DMS53 (cell line): ENCODE results near the gene ZNF441.
A peak's percentile ranks its signal among the peaks of the same experiment; 100 is the strongest.
"Not testable (repeated sequence)": the region's sequence is repeated elsewhere in the genome, so short reads cannot be mapped to it uniquely, and the experiment has no call there.

Source experiments
- DNase-seq: peaks from one replicate; lab custom pipeline; 2025; lab: John Stamatoyannopoulos, UW

The ZNF441 gene

DNA sequence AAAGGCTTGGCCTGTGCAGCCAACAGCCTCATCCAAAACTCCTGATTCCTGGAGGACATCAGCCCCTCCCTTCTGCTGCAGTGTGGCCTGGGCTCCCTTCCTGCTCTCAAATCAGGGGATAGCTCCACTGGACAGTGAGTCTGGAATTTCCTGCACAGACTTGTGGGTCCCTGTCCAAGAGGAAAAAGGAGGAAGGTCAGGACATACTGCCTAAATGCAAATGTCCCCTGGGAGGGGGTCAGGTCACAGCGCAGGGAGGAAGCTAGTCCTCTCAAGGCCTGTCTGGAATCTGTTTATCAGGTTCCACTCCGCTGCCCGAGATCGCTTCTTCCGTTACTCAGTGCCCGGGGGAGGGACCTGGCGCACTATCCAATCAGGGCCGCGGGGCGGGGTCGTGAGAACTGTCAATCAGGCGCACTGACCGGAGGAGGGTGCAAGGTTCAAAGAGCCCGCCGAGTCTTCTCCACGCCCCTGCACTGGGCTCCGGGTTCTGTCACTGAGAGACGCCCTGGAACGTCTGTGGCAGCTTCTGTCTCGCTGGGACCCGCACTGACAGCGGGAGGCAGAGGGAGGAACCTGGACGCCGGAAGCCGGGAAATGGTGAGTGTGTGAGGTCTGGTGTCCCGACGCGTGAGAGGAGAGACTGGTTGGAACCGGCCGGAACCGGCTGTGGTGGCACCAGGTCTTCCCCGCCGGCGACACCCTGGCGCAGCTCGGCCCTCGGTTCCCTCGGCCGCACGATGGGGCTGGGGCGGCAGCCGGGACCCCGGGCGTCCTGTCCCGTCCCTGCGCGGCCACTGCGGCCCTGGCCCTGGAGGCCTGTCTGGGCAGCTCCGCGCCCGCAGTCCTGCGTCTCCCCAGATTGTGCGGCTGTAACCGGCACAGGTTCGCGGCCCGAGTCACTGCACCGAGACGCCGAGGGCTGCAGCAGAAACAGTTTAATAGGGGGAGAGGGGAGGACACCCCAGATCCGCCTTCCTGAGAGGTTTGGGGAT lies at the start of gene ZNF441:
Gene ZNF441, plus strand, starts transcription at position 404 of the 995 bp plus-strand sequence. Its CDS starts 194 bp downstream, at position 598.
- DNase-seq, result peak; percentile 97

DNA sequence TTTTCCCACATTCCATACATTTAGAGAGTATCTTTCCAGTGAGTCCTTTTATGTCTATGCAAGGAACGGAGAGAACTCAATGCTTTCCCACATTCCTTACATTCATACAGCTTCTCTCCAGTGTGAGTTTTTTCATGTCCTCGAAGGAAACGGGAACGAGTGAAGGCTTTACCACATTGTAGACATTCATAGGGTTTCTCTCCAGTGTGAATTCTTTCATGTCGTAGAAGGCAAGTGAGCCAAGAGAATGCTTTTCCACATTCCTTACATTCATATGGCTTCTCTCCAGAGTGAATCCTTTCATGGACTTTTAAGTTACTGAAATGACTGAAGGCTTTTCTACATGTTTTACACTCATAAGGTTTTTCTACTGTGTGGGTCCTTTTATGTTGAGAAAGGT lies 45.1 kb upstream of the ZNF441 start:
- DNase-seq, result no peak

DNA sequence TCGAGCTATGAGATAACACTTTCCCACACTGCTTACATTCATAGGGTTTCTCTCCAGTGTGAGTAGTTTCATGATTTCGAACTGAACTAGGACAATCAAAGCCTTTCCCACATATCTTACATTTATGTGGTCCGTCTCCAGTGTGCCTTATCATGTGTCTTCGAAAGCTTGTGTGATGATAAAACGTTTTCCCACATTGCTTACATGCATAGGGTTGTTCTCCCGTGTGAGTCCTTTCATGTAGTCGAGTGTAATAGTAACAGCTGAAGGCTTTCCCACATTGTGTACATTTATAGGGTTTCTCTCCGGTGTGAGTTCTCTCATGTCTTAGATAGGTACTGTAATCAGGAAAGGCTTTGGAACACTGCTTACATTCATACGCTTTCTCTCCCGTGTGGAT lies 44.4 kb upstream of the ZNF441 start:
- DNase-seq, result no peak

DNA sequence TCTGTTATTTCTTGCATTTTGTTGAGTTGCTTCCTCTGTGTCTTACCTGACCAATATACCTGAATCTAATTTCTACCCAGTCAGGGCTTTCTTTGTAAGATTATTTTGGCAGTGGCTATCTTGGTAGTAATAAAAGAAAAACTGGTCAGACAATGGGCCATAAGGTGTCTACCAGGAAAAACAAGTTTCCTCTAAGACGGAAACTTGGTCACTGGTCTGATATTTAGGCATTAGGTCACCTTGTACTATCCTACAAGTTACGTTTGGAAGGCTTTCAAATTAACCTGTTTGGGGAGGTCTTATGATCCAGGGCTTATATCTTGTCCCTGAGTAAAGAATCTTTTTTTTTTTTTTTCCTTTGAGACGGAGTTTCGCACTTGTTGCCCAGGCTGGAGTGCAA lies 37.2 kb upstream of the ZNF441 start:
- DNase-seq, result no peak

DNA sequence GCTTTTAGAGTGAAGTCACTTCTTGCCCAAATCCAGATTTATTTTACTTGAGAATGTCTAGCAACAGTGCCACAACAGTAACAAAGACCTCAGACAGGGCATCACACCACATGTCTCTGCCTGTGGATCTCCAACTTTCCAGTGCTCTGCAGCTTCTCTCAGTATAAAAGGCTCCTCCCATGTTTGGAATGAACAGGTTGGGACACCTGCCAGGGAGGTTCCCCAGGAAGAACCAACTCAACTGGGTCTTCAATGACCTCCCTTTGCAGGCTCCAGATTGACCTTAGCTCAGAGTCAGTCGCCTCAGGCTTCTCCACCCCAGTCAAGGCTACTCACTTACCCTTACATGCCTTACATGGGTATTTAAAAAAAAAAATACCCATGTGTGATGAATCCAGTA lies 31.4 kb upstream of the ZNF441 start:
- peak; percentile 5 for DNase-seq

DNA sequence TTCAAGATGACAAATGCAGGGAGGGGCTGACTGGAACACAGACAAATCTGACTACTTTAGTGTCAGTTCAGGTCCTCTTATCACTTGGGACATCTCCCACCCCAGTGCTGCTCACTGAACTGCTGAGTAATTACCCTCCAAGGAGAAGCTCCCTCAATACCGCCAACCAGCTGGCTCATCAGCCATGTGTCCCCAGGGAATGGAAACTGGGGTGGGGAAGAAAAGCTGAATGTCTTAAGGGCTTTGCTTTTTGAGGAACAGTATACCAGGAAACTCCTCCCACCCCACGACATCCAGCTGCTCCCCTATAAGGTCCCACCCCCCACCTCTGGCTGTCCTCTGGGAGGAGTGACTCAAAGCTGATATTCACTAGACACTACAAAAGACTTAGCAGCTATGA lies 30.1 kb upstream of the ZNF441 start:
- DNase-seq, result no peak

DNA sequence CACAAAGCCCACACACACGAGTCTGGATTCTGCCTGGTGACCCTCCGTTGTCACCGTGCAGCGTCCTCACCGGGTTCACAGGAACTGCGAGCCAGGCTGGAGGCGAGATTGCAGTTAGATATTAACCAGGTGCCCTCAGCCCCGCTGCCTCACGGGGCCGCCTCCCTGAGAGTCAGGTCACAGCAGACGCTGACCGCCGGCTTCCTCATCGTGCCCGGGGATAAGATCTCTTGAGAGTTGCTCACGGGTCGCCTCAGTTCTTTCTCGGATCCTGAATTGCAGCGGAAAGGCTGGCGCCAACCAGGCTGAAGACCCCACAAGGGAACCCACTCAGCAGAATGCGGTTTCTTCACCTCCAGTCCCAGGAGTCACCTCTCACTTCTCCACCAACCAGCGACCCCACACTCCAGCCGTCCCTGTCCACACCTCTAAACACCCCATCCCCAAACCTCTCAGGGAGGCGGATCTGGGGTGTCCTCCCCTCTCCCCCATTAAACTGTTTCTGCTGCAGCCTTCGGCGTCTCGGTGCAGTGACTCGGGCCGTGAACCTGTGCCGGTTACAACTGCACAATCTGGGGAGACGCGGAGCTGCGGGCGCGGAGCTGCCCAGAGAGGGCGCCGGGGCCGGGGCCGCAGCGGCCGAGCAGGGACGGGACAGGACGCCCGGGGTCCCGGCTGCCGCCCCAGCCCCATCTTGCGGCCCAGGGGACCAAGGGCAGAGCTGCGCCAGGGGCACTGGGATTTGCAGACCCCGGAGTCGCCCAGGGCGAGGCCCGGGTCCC lies 28.6 kb upstream of the ZNF441 start:
- peak; percentile 83 for DNase-seq

DNA sequence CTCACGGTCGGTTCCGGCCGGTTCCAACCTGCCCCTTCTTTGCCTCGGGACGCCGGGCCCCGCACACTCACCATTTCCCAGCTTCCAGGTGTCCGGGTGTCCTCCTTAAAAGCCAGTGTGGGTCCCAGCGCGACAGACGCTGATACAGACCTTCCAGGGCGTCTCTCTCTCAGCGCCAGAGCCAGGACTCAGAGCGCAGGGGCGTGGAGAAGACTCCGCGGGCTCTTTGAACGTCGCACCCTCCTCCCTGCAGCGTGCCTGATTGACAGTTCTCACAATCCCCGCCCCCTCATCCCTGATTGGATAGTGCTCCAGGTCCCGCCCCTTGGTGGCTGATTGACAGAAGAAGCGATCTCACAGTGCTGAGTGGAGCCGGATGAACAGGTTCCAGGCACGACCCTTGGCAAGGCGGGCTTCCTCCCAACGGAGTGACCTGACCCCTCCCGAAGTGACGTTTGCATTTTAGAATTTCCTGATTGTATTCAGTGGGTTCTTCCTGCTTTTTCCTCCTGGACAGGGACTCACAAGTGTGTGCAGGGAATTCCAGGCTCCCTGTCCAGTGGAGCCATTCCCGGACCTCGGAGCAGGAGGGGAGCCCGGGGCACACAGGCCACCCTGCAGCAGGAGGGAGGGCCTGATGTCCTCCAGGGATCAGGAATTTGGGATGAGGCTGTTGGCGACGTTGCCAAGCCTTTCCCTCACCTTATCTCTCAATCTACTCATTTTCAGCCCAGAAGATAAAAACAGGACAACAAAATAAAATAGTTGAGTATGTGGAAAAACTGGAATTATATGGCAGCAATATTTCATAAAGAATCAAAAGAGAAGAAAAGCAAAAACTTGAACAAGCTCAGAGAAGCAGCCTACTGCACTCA lies 27.8 kb upstream of the ZNF441 start, which contains the start of gene ZNF823:
Gene ZNF823, minus strand, starts transcription at position 201 of the 875 bp plus-strand sequence. Its CDS starts 127 bp downstream, at position 74.
- DNase-seq, result peak; percentile 99

DNA sequence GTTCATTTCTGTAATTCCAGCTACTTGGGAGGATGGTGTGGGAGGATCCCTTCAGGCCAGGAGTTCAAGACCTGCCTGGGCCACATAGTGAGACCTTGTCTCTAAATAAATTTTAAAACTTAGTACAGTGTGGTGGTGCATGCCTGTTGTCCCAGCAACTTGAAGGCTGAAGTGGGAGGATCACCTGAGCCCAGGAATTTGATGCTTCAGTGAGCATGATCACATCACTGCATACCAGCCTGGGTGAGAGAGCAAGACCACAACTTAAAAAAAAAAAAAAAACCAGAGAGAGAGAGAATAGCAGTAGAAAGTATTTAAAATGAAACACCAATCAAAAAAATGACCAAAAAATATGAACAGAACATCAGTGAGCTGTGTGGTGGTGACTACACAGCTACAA lies 20.9 kb upstream of the ZNF441 start:
- DNase-seq, result peak; percentile 26

DNA sequence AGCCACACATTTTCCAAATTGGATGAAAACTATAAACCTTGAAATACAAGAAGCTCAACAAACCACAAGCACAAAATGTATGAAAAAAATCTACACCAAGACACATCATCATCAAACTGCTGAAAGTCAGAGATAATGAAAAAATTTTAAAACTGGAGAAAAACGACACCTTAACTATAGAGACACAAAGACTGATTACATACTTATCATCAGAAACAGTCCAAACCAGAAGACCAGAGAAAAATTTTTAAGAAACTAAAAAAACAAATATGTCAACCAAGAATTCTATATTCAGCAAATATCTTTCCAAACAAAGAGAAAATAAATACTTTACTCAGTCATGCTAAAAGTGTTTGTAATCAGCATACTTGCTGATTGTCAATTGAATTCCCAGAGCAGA lies 19.5 kb upstream of the ZNF441 start:
- no peak for DNase-seq

DNA sequence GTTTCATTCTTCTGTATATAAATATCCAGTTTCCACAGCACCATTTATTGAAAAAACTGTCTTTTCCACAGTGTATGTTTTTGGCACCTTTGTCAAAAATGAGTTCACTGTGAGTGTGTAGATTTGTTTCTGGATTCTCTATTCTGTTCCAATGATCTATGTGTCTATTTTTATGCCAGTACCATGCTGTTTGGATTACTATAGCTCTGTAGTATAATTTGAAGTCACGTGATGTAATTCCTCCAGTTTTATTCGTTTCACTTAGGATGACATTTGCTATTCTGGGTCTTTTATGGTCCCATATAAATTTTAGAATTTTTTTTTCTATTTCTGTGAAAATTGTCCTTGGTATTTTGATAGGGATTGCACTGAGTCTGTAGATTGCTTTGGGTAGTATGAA lies 17.0 kb upstream of the ZNF441 start:
- no peak for DNase-seq

DNA sequence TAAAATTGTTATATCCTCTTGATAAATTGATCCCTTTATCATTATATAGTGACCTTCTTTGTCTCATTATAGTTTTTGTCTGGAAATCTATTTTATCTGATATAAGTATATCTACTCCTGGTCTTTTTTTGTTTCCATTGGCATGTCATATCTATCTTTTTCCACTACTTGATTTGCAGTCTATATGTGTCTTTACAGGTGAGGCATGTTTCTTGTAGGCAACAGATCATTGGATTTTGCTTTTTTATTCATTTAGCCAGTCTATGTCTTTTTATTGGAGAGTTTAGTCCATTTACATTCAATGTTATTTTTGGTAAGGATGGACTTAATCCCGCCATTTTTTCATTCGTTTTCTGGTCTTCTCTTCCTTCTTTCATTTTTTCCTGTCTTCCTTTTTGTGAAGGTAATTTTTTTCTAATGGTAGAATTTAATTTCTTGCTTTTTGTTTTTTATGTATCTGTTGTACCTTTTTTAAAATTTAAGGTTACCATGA lies 14.5 kb upstream of the ZNF441 start:
- DNase-seq, result no peak

DNA sequence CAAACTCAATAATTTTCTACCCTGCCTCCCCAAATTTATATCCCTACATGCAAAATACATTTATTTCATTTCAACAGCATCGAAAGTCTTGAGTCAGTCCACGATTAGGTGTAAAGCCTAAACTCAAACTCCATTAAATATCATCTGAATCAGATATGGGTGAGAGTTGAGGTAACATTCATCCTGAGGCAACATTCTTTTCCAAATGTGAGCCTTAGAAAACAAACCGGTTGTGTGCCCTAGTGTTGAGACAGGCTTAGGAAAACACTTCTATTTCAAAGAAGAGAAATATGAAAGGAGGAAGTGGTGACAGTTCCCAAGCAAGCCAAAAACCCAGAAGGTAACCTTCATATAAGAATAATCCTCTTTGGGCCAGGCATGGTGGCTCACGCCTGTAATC lies 12.1 kb upstream of the ZNF441 start:
- DNase-seq, result no peak

DNA sequence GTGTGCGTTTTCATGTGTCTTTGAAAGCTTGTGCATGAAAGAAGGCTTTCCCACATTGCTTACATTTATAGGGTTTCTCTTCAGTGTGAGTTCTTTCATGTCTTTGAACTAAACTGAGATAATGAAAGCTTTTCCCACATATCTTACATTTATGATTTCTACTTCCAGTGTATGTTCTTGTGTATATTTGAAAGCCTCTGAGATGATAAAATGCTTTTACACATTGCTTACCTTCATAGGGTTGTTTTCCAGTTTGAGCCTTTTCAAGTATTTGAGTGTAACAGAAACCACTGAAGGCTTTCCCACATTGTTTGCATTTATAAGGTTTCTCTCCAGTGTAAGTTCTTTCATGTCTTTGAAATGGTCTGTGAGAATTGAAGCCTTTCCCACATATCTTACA lies 9.8 kb upstream of the ZNF441 start:
- no peak for DNase-seq

DNA sequence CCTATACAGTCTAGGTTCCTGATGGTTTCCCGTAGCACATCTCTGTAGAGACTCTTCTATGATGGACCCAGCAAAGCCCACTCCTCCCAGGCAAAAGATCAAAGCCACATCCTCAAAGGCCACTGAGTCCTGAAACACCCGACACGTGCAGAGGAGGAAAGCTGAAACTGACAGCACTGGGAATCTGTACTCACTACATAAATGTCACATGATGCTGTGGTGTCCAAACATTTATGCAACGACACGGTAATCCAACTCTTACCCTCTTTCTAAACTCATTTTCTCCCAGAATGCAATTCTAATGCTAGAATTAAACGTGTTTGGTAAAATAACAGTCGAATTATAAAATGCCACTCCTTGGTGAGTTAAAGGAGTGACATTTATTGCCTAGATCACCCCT lies 7.0 kb upstream of the ZNF441 start:
- DNase-seq, result no peak

DNA sequence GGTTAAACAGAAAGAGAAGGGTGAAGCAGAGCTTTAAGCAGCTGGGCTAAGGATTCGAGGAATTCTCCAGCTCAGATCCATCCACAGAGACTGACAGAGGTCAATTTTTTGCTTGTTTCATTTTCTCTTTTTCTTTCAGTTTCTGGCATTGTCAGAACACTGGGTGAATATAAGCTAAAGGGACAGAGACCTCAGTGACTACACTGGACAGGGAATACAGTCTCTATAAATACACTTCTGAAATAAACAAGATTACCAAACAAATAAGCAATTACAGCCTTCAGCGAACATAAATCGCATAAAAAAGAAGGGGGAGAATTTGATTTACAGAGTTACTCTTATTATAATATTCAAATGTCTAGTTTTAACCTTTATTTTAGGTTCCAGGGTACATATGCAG lies 3.7 kb upstream of the ZNF441 start:
- DNase-seq, result no peak

DNA sequence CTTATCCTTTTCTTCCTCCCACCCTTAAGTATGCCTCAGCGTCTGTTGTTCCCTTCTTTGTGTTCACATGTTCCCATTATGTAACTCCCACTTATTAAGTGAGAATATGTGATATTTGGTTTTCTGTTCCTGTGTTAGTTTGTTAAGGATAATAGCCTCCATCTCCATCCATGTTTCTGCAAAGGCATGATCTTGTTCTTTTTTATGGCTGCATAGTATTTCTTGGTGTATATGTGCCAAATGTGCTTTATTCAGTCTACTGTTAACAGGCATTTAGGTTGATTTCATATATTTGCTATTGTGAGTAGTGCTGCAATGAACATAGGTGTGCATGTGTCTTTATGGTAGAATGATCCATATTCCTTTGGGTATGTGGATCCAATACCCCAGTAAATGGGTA lies 3.2 kb upstream of the ZNF441 start:
- DNase-seq, result no peak

DNA sequence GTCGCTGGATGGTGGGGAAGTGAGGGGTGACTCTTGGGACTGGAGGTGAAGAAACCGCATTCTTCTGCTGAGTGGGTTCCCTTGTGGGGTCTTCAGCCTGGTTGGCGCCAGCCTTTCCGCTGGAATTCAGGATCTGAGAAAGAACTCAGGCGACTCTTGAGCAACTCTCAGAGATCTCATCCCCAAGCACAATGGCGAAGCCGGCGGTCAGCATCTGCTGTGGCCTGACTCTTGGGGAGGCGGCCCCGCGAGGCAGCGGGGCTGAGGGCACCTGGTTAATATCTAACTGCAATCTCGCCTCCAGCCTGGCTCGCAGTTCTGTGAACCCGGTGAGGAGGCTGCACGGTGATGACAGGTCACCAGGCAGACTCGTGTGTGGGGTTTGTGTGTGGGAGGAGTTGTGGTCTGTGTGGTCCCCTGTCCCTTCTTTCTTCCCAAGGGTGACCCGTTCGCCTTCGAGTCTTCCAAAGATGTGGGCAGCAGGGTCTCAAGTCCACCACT lies 883 bp downstream of the ZNF441 start:
- peak; percentile 84 for DNase-seq

DNA sequence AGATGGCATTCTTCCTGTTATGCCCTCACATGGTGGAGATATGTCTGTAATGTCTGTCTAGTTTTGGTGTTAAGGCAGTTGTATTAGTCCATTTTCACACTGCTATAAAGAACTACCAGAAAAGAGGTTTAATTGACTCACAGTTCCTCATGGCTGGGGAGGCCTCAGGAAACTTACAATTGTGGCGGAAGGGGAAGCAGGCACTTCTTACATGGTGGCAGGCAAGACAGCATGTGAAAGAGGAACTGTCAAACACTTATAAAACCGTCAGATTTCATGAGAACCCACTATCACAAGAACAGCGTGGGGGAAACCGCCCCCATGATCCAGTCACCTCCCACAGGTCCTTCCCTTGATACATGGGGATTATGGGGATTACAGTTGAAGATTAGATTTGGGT lies 3.2 kb downstream of the ZNF441 start:
- no peak for DNase-seq

DNA sequence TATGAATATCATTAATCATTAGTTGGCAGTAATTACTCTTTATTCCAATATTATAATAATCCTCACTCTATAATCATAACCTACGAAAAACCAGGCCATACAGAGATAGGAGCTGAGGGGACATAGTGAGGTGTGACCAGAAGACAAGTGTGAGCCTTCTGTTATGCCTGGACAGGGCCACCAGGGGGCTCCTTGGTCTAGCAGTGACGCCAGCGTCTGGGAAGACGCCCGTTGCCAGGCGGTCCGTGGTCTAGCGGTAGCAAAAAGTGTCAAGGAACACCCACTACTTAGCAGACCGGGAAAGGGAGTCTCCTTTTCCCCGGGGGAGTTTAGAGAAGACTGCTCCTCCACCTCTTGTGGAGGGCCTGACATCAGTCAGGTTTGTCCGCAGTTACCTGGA lies 4.7 kb downstream of the ZNF441 start:
- DNase-seq, result not testable (repeated sequence)

DNA sequence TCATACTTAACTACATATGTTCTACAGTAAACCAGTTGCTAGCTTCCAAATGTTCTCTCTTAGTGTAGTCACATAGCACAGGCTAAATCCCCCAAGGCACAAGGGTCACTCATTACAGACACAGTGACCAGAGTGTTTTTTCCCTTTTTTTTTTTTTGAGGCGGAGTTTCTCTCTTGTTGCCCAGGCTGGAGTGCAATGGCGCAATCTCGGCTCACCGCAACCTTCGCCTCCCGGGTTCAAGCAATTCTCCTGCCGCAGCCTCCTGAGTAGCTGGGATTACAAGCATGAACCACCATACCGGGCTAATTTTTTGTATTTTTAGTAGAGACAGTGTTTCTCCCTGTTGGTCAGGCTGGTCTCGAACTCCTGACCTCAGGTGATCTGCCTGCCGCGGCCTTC lies 9.9 kb downstream of the ZNF441 start:
- not testable (repeated sequence) for DNase-seq
